Mononuclear cell (primary cell): ENCODE results near the gene SOCS6. TPM values are rescaled to one million over a fixed set of nuclear protein-coding genes. Genes with fewer than 3 reads are reported as not detected.

Experiments used
- H3K27me3 ChIP-seq: 2 replicates; pipeline ENCODE4 v1.6.0; 2011; ENCODE audit warnings: low read length, control low read depth; ENCODE audit not compliant: insufficient read depth
- H3K4me1 ChIP-seq: 2 replicates; pipeline ENCODE4 v1.5.1; 2011; ENCODE audit warnings: mild to moderate bottlenecking, low read length, control low read depth; ENCODE audit not compliant: insufficient read depth
- H3K4me3 ChIP-seq: 2 replicates; pipeline ENCODE4 v1.5.1; 2011; ENCODE audit warnings: mild to moderate bottlenecking, low read length, moderate library complexity
- H3K9me3 ChIP-seq: 2 replicates; pipeline ENCODE4 v1.5.1; 2011; ENCODE audit warnings: low read depth, mild to moderate bottlenecking, control low read depth, low read length
- total RNA-seq: library from RNA; depleted of rRNA; stranded (reverse); fragments of >200 nt; gene quantifications from one replicate; pipeline ENCODE4 v1.2.3, GENCODE V29; 2012

SOCS6 gene
- total RNA-seq, 1 donor = 12.0 TPM

DNA sequence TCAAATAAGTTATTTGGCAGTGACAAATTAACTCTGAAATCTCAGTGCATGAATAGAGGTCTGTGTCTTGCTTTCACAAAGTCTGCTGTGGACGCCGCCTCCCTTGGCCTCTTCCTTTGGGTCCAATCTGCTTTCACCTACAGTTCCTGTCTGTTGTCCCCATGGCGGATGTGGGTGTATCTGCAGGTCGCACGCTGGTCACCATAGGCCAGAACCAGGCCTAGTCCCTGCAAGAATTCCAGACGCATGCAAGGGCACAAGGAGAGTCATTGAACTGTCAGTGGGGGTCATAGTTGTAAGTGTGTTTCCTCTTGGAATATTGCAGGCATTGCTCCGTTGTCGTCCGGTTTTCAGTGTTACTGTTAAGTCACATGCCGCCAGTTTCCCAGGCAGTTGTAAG is 7.4 kb downstream of the SOCS6 start:
- Histone ChIP-seq H3K9me3 (no peaks in the 10 kb centered on the region), H3K4me3 (no peak overlapping the region), H3K4me1 (peaks cover 18% of the 10 kb centered on the region), H3K27me3 (no peaks in the 10 kb centered on the region)

DNA sequence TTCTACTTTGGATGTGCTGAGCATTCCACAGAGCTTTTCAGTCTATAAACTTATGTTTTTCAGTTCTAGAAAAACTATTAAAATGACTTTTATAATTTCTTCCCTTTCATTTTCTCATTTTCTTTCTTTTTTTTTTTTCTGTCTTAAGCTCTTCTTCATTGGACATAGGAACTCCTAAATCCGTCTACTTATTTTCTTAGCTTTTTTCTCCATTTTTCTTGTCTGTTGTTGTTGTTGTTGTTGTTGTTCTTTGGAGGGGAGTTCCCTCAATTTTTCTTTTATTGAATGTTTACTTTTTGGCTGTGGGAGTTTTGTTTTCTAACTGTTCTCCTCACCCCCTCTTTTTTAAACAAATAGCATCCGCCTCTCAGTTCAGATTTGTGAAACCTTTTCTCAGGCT is 7.9 kb downstream of the SOCS6 start:
- Histone ChIP-seq H3K9me3 (no peaks in the 10 kb centered on the region), H3K27me3 (no peaks in the 10 kb centered on the region), H3K4me1 (peaks cover 18% of the 10 kb centered on the region), H3K4me3 (no peak overlapping the region)

- Histone ChIP-seq H3K27me3 (no peaks in the 10 kb centered on the region), H3K9me3 (no peaks in the 10 kb centered on the region), H3K4me3 (no peak overlapping the region), H3K4me1 (peaks cover 8% of the 10 kb centered on the region)
Observed at GRCh38 chr18:70299393-70299792, 10.5 kb downstream of the SOCS6 start.

DNA sequence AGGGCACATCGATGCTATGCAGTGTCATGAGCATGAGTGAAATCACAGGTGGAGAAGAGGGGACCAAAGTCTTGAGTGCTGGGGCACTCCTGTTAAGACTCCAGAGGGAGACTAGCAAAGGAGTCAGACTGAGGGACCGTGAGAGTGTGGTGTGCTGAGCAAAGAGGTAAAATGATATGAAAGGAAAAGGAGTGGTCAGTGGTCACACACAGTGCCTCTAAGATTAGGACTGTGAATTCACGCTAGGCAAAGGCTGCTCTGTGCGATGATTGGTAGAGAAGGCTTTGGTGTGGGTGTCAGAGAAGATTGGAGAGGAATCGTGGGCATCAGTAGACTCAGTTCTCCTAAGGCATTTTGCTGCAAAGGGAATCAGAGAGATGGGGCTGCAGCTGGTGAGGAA is 12.8 kb downstream of the SOCS6 start:
- Histone ChIP-seq H3K9me3 (no peaks in the 10 kb centered on the region), H3K4me3 (no peak overlapping the region), H3K4me1 (no peaks in the 10 kb centered on the region), H3K27me3 (no peaks in the 10 kb centered on the region)

- no peaks in the 10 kb centered on the region for H3K4me1 ChIP-seq
- H3K9me3 ChIP-seq = no peaks in the 10 kb centered on the region
- no peaks in the 10 kb centered on the region for H3K27me3 ChIP-seq
- no peak overlapping the region for H3K4me3 ChIP-seq
Observed at GRCh38 chr18:70308555-70309294, 19.9 kb downstream of the SOCS6 start.

- H3K27me3 ChIP-seq = no peaks in the 10 kb centered on the region
- no peaks in the 10 kb centered on the region for H3K4me1 ChIP-seq
Observed at GRCh38 chr18:70310560-70311320, 21.9 kb downstream of the SOCS6 start.

DNA sequence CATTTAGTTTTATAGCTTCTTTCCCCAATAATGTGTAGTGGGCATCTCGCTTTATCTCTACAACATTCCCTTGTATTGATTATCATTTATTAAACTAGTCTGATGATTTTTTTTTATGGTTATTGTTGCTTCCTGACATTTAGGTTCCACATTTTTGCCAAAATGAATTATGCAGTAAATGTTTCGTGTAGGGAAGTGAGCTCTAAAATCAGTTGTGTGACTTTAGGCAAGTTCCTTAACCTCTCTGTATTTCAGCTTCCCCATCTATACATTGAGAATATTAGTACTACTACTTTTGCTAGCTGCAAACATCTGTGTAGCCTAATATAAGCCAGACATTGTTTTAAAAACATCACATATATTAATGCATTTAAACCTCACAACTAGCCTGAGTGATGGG is 22.9 kb downstream of the SOCS6 start:
- no peak overlapping the region for H3K4me3 ChIP-seq
- no peaks in the 10 kb centered on the region for H3K4me1 ChIP-seq
- no peaks in the 10 kb centered on the region for H3K9me3 ChIP-seq
- no peaks in the 10 kb centered on the region for H3K27me3 ChIP-seq

More at GRCh38 chr18:70310560-70311320, 21.9 kb downstream of the SOCS6 start:
- Histone ChIP-seq H3K4me3 (no peak overlapping the region), H3K9me3 (no peaks in the 10 kb centered on the region)

- Histone ChIP-seq H3K27me3 (no peaks in the 10 kb centered on the region), H3K4me3 (no peak overlapping the region), H3K4me1 (no peaks in the 10 kb centered on the region), H3K9me3 (no peaks in the 10 kb centered on the region)
Observed at GRCh38 chr18:70313640-70314039, 24.8 kb downstream of the SOCS6 start.

DNA sequence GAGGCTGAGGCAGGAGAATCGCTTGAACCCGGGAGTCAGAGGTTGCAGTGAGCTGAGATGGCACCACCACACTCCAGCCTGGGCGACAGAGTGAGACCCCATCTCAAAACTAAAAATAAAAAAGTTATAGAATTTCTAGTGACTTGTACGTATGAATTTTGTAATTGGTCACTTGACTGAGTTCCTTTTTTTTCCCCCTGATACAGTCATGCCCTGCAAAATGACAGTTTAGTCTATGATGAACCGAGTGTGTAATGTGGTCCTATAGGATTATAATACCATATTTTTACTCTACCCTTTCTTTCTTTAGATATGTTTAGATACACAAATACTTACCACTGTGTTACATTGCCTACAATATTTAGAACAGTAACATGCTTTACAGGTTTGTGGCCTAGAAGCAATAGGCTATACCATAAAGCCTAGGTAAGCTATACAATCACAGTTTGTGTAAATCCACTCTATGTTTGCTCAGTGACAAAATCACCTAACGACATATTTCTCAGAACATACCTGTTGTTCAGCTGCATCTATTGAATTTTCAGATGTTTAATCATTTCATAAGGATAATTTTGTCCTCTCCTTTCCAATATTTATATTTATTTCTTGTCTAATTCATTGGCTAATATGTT is 25.4 kb downstream of the SOCS6 start:
- H3K4me1 ChIP-seq = no peaks in the 10 kb centered on the region
- no peaks in the 10 kb centered on the region for H3K9me3 ChIP-seq
- H3K27me3 ChIP-seq = no peaks in the 10 kb centered on the region
- H3K4me3 ChIP-seq = no peak overlapping the region

GRCh38 chr18:70319187-70319586 is 30.3 kb downstream of the SOCS6 start:
- Histone ChIP-seq H3K4me1 (no peaks in the 10 kb centered on the region), H3K27me3 (no peaks in the 10 kb centered on the region)

GRCh38 chr18:70321616-70322015 is 32.8 kb downstream of the SOCS6 start:
- no peaks in the 10 kb centered on the region for H3K9me3 ChIP-seq
- no peaks in the 10 kb centered on the region for H3K27me3 ChIP-seq
- no peak overlapping the region for H3K4me3 ChIP-seq
- no peaks in the 10 kb centered on the region for H3K4me1 ChIP-seq

More at GRCh38 chr18:70319187-70319586, 30.3 kb downstream of the SOCS6 start:
- Histone ChIP-seq H3K9me3 (no peaks in the 10 kb centered on the region), H3K4me3 (no peak overlapping the region)

DNA sequence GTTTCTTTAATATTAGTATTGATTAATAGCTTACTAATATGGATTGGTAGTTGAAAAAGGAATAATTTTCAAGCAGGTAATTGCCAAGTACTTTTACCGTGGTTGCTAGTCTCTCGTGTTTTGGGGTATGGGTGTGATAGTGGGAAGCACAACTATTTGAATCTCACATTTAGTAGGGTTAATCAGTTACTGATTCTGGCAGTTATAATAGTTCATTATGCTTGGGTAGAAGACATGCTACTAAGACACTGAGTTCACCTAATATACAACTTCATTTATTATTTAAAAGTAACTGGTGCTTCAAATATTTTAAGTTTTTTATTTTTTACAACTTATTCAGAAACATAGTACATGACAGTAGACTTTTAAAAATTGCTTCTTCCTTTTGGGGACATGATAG is 33.5 kb downstream of the SOCS6 start:
- Histone ChIP-seq H3K27me3 (no peaks in the 10 kb centered on the region), H3K9me3 (no peaks in the 10 kb centered on the region), H3K4me3 (no peak overlapping the region), H3K4me1 (no peaks in the 10 kb centered on the region)

DNA sequence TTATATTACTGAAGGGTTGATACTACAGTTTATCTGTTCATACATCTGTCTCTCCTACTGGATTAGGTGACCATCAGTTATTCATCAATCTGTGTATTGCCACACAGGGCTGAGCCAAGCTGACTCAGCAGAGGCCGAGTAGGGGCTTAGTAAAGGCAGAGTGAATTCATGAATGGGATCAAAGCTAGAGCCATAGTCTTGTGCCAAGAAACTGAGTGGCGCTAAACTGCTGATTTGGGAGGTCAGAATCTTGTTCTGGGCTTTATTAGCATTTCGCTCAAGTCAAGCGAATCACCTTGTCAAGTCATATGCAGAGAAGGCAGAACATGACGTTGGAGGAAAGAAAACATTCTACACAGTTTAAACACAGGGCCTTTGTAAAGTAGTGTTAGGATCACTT is 34.1 kb downstream of the SOCS6 start:
- no peaks in the 10 kb centered on the region for H3K9me3 ChIP-seq
- no peaks in the 10 kb centered on the region for H3K27me3 ChIP-seq

GRCh38 chr18:70324897-70325296 is 36.1 kb downstream of the SOCS6 start:
- H3K4me3 ChIP-seq = no peak overlapping the region

More for the DNA sequence above, 34.1 kb downstream of the SOCS6 start:
- H3K4me3 ChIP-seq = no peak overlapping the region
- H3K4me1 ChIP-seq = no peaks in the 10 kb centered on the region

GRCh38 chr18:70326255-70326654 is 37.4 kb downstream of the SOCS6 start:
- Histone ChIP-seq H3K27me3 (no peaks in the 10 kb centered on the region), H3K4me3 (no peak overlapping the region), H3K4me1 (no peaks in the 10 kb centered on the region), H3K9me3 (no peaks in the 10 kb centered on the region)

More at GRCh38 chr18:70324897-70325296, 36.1 kb downstream of the SOCS6 start:
- Histone ChIP-seq H3K9me3 (no peaks in the 10 kb centered on the region), H3K27me3 (no peaks in the 10 kb centered on the region), H3K4me1 (no peaks in the 10 kb centered on the region)
